GM20431 (cell line): ENCODE measurements around the gene CACNG8.
"Not testable (repeated sequence)": the region's sequence is repeated elsewhere in the genome, so short reads cannot be mapped to it uniquely, and the experiment has no call there.

Experiments
- in situ Hi-C: fragments of 300-500 bp; cut with MseI, MboI; formaldehyde crosslinking; loops from one replicate; pipeline ENCODE4 v1.15.0; 2020; ENCODE audit warnings: low sequenced_read_pairs; ENCODE audit not compliant: unreplicated experiment

The CACNG8 gene

GRCh38 chr19:53962887-53963431 is at the start of gene CACNG8:
TSS of gene CACNG8 (plus strand) at chr19:53962937.
- in situ Hi-C loops, result no loop called here

GRCh38 chr19:53915000-53915399 is 47.7 kb upstream of the CACNG8 start:
- in situ Hi-C loops, result no loop called here

GRCh38 chr19:53916004-53916403 is 46.7 kb upstream of the CACNG8 start:
- in situ Hi-C loops, result no loop called here

- in situ Hi-C loops, result no loop called here
Observed at GRCh38 chr19:53917356-53917755, 45.4 kb upstream of the CACNG8 start.

GRCh38 chr19:53927739-53928138 is 35.0 kb upstream of the CACNG8 start:
- in situ Hi-C loops, result no loop called here

- in situ Hi-C loops, result no loop called here
Observed at GRCh38 chr19:53936029-53936428, 26.7 kb upstream of the CACNG8 start.

- in situ Hi-C loops, result no loop called here
Observed at GRCh38 chr19:53942001-53942786, 20.5 kb upstream of the CACNG8 start.

- in situ Hi-C loops, result no loop called here
Observed at GRCh38 chr19:53944416-53944815, 18.3 kb upstream of the CACNG8 start.

GRCh38 chr19:53944933-53945332 is 17.8 kb upstream of the CACNG8 start:
- in situ Hi-C loops, result no loop called here

GRCh38 chr19:53945441-53945840 is 17.3 kb upstream of the CACNG8 start:
- in situ Hi-C loops, result no loop called here

- in situ Hi-C loops, result no loop called here
Observed at GRCh38 chr19:53945998-53946397, 16.7 kb upstream of the CACNG8 start.

- in situ Hi-C loops, result no loop called here
Observed at GRCh38 chr19:53947624-53948023, 15.1 kb upstream of the CACNG8 start.

- in situ Hi-C loops, result not testable (repeated sequence)
Observed at GRCh38 chr19:53948611-53949010, 14.1 kb upstream of the CACNG8 start.

GRCh38 chr19:53951436-53951835 is 11.3 kb upstream of the CACNG8 start:
- in situ Hi-C loops, result no loop called here

GRCh38 chr19:53951947-53952346 is 10.8 kb upstream of the CACNG8 start:
- in situ Hi-C loops, result no loop called here

GRCh38 chr19:53953383-53953782 is 9.4 kb upstream of the CACNG8 start:
- in situ Hi-C loops, result no loop called here

GRCh38 chr19:53957448-53958167 is 5.1 kb upstream of the CACNG8 start:
- in situ Hi-C loops, result no loop called here

GRCh38 chr19:53958168-53958571 is 4.6 kb upstream of the CACNG8 start:
- in situ Hi-C loops, result no loop called here

- in situ Hi-C loops, result no loop called here
Observed at GRCh38 chr19:53958823-53959757, 3.6 kb upstream of the CACNG8 start.

GRCh38 chr19:53960187-53960586 is 2.5 kb upstream of the CACNG8 start:
- in situ Hi-C loops, result no loop called here
